Gastrocnemius medialis (tissue), 4 donors: ENCODE measurements around the gene HLA-DOB. TPM values are rescaled to one million over a fixed set of nuclear protein-coding genes. Genes with fewer than 3 reads are reported as not detected.

ENCODE experiments used
- ATAC-seq, 2 donors: fragments of 150-250 bp; one replicate each; pipeline ENCODE4 v1.9.1; 2016
- DNase-seq, 2 donors: peaks; one replicate each; pipeline ENCODE4 v3.0.0-alpha.2; 2019
- H3K27ac ChIP-seq, 4 donors: fragments of 200-600 bp; sonication (generic); 1 replicate in 1 of 4; 2 replicates in 3 of 4; pipeline ENCODE4 v1.5.1; 2016 to 2018; ENCODE audit warnings: mild to moderate bottlenecking in 2 of 4, moderate library complexity in 1 of 4
- H3K27me3 ChIP-seq, 3 donors: fragments of 200-600 bp; sonication (generic) in 2 of 3; 1 replicate in 1 of 3; 2 replicates in 2 of 3; pipeline versions ENCODE4 v1.5.1 to v1.6.0; 2016 to 2019; ENCODE audit warnings: mild to moderate bottlenecking in 1 of 3, moderate library complexity in 1 of 3
- H3K36me3 ChIP-seq, 2 donors: fragments of 200-600 bp; sonication (generic) in 1 of 2; one replicate each; pipeline ENCODE4 v1.5.1; 2017 to 2018
- H3K4me1 ChIP-seq, 2 donors: fragments of 200-600 bp; sonication (generic) in 1 of 2; one replicate each; pipeline ENCODE4 v1.5.1; 2016 to 2017; ENCODE audit warnings: mild to moderate bottlenecking in 2 of 2
- H3K4me3 ChIP-seq, 4 donors: fragments of 200-600 bp; sonication (generic) in 3 of 4; 1 replicate in 1 of 4; 2 replicates in 3 of 4; pipeline ENCODE4 v1.5.1; 2016 to 2019; ENCODE audit warnings: mild to moderate bottlenecking in 2 of 4
- H3K9me3 ChIP-seq, 3 donors: fragments of 200-600 bp; sonication (generic) in 2 of 3; 1 replicate in 1 of 3; 2 replicates in 2 of 3; pipeline ENCODE4 v1.5.1; 2016 to 2019
- CTCF ChIP-seq, 5 experiments: fragments of 450-650 bp in 3 of 5; fragments of 200-600 bp in 2 of 5; sonication (generic) in 2 of 5; IDR thresholded peaks in 4 of 5; conservative IDR thresholded peaks in 1 of 5; 1 replicate in 4 of 5; 2 replicates in 1 of 5; pipeline ENCODE4 v1.5.1; 2016 to 2019; ENCODE audit warnings: antibody characterized with exemption in 5 of 5, mild to moderate bottlenecking in 3 of 5, moderate library complexity in 3 of 5
- POLR2A ChIP-seq, 2 donors: fragments of 450-650 bp; IDR thresholded peaks; one replicate each; pipeline ENCODE4 v1.6.1; 2017; ENCODE audit warnings: antibody characterized with exemption in 2 of 2, mild to moderate bottlenecking in 2 of 2, moderate library complexity in 2 of 2
- in situ Hi-C, 4 donors: fragments of 200-750 bp; cut with MboI; loops; one replicate each; pipeline versions ENCODE4 v1.15.0 to v1.8.0; 2017; ENCODE audit warnings: low sequenced_read_pairs in 4 of 4
- intact Hi-C: fragments of 100-400 bp; cut with DNase I; formaldehyde crosslinking; loops from one replicate; pipeline ENCODE4 v1.15.1; 2023; ENCODE audit warnings: low total_unique reads
- total RNA-seq, 4 donors: library from RNA; depleted of rRNA; stranded (reverse); fragments of >200 nt; gene quantifications; one replicate each; pipeline versions ENCODE4 v1.1.0 to v1.2.3, GENCODE V29; 2016

Gene HLA-DOB
- total RNA-seq, 4 donors from 2014 or later: 0.22 to 0.72 (median 0.36) TPM; not detected in 1

DNA sequence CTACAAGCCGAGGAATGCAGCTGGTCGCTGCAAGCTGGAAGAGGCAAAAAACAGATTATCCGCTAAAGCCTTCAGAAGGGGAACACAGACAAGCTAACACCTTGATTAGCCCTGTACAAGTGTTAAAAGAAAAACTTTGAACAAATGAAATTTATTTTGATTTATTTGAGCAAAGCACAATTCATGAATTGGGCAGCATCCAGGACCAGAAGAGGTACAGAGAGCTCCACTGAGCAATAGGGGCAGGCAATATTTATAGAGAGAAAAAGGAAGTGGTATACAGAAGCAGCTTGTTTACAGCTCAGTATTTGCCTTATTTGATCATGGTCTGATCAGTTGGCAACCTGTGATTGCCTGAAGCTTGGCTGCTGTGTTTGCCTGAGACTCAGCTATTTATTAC is 17.6 kb downstream of the HLA-DOB start:
- no peaks in the 10 kb centered on the region for H3K9me3 ChIP-seq
- in situ Hi-C loops: loop anchor here (5.0 to 25.0 kb wide), 4 partner anchors 377 to 562 kb away; no protein-coding TSS in a partner anchor
- no peaks in the 10 kb centered on the region for H3K36me3 ChIP-seq
- H3K27ac ChIP-seq: no peak overlapping the region
- intact Hi-C loops: loop anchor here (5.0 kb wide), 1 partner anchor 552 kb away; no protein-coding TSS in a partner anchor
- H3K27me3 ChIP-seq: peaks cover 9 to 13% (median 12%) of the 10 kb centered on the region in 3 donors
- DNase-seq: no peak
- H3K4me1 ChIP-seq: no peaks in the 10 kb centered on the region
- TF ChIP-seq POLR2A (IDR thresholded peaks at IDR 0.05): no peak
- no peak for TF ChIP-seq CTCF (IDR thresholded peaks at IDR 0.05 in 4 of 5, conservative IDR thresholded peaks at IDR 0.05 in 1 of 5)
- H3K4me3 ChIP-seq: no peak overlapping the region
- no peak for ATAC-seq

- peak; percentile 65 to 73 for ATAC-seq
- Histone ChIP-seq H3K9me3 (no peaks in the 10 kb centered on the region), H3K27ac (no peak overlapping the region), H3K4me1 (no peaks in the 10 kb centered on the region), H3K4me3 (peak overlapping the region in 3 of 4 donors; percentile 17 to 37 (median 30)), H3K36me3 (no peaks in the 10 kb centered on the region), H3K27me3 (peaks cover 9 to 13% (median 13%) of the 10 kb centered on the region in 3 donors)
- in situ Hi-C loops (loop anchor here (5.0 to 25.0 kb wide), 4 partner anchors 375 to 560 kb away; no protein-coding TSS in a partner anchor), intact Hi-C loops (loop anchor here (1.0 to 5.0 kb wide), 2 partner anchors 384 to 550 kb away; no protein-coding TSS in a partner anchor)
- peak; percentile 12 to 55 for DNase-seq
- no peak for TF ChIP-seq POLR2A (IDR thresholded peaks at IDR 0.05)
- TF ChIP-seq CTCF (IDR thresholded peaks at IDR 0.05 in 4 of 5, conservative IDR thresholded peaks at IDR 0.05 in 1 of 5): peak; percentile 84 to 93 (median 87)
These were observed 19.7 kb downstream of the HLA-DOB start for GRCh38 chr6:32796848-32797776.

DNA sequence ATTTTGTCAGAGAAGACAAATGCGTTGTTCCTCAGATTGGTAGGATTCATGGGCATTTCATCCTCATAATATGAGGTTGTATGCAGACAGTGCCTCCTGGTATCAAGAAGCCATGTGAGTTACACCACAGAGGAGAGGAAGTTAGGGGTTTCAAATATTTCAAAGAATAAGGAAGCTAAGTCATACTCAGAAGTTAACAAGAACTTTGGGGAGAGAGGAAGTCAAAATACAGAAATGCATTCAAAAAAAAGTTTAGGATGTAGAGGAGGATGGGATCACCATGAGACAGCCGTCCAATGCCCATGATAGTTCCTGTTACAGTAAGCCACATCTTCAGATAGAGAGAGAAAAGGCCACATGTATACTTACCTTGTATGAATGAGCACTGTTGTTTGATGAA is 22.3 kb downstream of the HLA-DOB start:
- Histone ChIP-seq H3K27ac (no peak overlapping the region), H3K9me3 (no peaks in the 10 kb centered on the region), H3K4me3 (no peak overlapping the region), H3K36me3 (no peaks in the 10 kb centered on the region), H3K27me3 (peaks cover 0 to 9% (median 6%) of the 10 kb centered on the region in 3 donors), H3K4me1 (no peaks in the 10 kb centered on the region)
- ATAC-seq (no peak), DNase-seq (no peak)
- intact Hi-C loops (no loop called here), in situ Hi-C loops (loop anchor here in 3 of 4 donors (10.0 to 25.0 kb wide), 2 partner anchors 380 to 557 kb away; no protein-coding TSS in a partner anchor)
- TF ChIP-seq POLR2A (IDR thresholded peaks at IDR 0.05) (no peak), CTCF (IDR thresholded peaks at IDR 0.05 in 4 of 5, conservative IDR thresholded peaks at IDR 0.05 in 1 of 5) (no peak)

DNA sequence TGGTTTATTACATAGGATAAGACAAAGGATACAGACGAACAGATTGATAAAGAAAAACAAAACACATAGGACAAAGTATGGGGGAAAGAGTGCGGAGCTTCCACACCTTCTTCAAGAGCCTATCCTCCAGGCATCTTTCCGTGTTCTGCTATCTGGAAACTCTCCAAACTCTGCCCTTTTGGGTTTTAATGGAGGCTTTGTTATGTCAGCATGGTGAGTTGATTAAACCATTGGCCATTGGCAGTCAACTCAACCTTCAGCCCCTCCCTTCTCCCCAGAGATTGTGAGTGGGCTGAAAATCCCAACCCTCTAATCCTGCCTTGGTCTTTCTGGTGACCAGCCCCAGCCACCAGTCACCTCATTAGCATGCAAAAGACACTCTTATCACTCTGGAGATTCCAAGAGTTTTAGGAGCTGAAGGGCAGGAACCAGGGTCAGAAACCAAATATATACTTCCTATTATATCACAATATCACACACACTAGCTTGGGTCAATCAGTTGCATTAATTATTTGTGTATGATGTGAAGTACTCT is 23.8 kb downstream of the HLA-DOB start:
- Histone ChIP-seq H3K36me3 (no peaks in the 10 kb centered on the region), H3K9me3 (no peaks in the 10 kb centered on the region), H3K4me1 (no peaks in the 10 kb centered on the region), H3K27me3 (peaks cover 0 to 9% (median 6%) of the 10 kb centered on the region in 3 donors), H3K4me3 (no peak overlapping the region), H3K27ac (no peak overlapping the region)
- intact Hi-C loops (no loop called here), in situ Hi-C loops (loop anchor here in 3 of 4 donors (10.0 to 25.0 kb wide), 2 partner anchors 378 to 556 kb away; no protein-coding TSS in a partner anchor)
- TF ChIP-seq POLR2A (IDR thresholded peaks at IDR 0.05) (no peak), CTCF (IDR thresholded peaks at IDR 0.05 in 4 of 5, conservative IDR thresholded peaks at IDR 0.05 in 1 of 5) (no peak)
- no peak for ATAC-seq
- no peak for DNase-seq
